GM23338 (cell line): ENCODE results near the gene ANXA3.

ENCODE experiments used
- EZH2 ChIP-seq: fragments of 200-600 bp; sonication (generic); IDR thresholded peaks from one replicate; pipeline ENCODE4 v1.8.0; 2017; ENCODE audit warnings: antibody characterized with exemption, mild to moderate bottlenecking, low read depth; ENCODE audit not compliant: unreplicated experiment
- EZH2phosphoT487 ChIP-seq: fragments of 200-600 bp; sonication (generic); IDR thresholded peaks from one replicate; pipeline ENCODE4 v1.8.1; 2018; ENCODE audit warnings: antibody characterized with exemption; ENCODE audit not compliant: unreplicated experiment
- JUNB ChIP-seq: IDR thresholded peaks from one replicate; pipeline ENCODE4 v1.6.1; 2016; ENCODE audit warnings: antibody characterized with exemption; ENCODE audit not compliant: unreplicated experiment
- POLR2AphosphoS5 ChIP-seq: IDR thresholded peaks from 2 replicates; pipeline ENCODE4 v1.6.1; 2016; ENCODE audit warnings: antibody characterized with exemption, low read depth
- TF ChIP-seq, protein P1 (sequence below), 2 experiments: fragments of 200-600 bp in 1 of 2; sonication (generic) in 1 of 2; conservative IDR thresholded peaks; 2 replicates each; pipeline versions ENCODE4 v1.5.1 to v1.6.1; 2016 to 2017; ENCODE audit warnings: antibody characterized with exemption in 2 of 2, low read depth in 2 of 2, mild to moderate bottlenecking in 2 of 2, moderate library complexity in 1 of 2
- TF ChIP-seq, protein P2 (sequence below): IDR thresholded peaks from one replicate; pipeline ENCODE4 v1.6.1; 2018; ENCODE audit warnings: antibody characterized with exemption; ENCODE audit not compliant: unreplicated experiment
- TF ChIP-seq, protein P3 (sequence below): IDR thresholded peaks from 2 replicates; pipeline ENCODE4 v1.6.1; 2016; ENCODE audit warnings: antibody characterized with exemption

DNA sequence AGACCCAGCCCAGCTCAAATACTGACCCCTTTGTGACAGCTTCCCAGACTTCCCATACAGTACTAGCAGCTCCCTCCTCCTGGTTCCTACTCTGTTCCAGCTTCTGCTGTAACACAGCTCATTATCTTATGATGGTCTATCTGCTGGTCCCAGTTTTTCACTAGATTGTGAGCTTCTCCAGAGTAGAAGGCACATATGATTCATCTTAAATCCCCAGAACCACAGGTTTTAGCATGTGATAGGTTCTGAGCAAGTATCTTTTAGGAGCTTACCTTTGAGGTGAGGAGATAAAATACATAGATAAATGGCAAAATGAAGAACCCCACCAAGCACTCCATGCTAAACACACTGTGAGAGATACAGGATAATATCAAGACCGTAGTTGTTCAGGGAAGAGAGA, 27.6 kb upstream of the ANXA3 start:
- TF ChIP-seq, protein P1, sequence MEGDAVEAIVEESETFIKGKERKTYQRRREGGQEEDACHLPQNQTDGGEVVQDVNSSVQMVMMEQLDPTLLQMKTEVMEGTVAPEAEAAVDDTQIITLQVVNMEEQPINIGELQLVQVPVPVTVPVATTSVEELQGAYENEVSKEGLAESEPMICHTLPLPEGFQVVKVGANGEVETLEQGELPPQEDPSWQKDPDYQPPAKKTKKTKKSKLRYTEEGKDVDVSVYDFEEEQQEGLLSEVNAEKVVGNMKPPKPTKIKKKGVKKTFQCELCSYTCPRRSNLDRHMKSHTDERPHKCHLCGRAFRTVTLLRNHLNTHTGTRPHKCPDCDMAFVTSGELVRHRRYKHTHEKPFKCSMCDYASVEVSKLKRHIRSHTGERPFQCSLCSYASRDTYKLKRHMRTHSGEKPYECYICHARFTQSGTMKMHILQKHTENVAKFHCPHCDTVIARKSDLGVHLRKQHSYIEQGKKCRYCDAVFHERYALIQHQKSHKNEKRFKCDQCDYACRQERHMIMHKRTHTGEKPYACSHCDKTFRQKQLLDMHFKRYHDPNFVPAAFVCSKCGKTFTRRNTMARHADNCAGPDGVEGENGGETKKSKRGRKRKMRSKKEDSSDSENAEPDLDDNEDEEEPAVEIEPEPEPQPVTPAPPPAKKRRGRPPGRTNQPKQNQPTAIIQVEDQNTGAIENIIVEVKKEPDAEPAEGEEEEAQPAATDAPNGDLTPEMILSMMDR (conservative IDR thresholded peaks at IDR 0.05; ENCODE audit: low read depth in 2 of 2), result no peak
- TF ChIP-seq, protein P2, sequence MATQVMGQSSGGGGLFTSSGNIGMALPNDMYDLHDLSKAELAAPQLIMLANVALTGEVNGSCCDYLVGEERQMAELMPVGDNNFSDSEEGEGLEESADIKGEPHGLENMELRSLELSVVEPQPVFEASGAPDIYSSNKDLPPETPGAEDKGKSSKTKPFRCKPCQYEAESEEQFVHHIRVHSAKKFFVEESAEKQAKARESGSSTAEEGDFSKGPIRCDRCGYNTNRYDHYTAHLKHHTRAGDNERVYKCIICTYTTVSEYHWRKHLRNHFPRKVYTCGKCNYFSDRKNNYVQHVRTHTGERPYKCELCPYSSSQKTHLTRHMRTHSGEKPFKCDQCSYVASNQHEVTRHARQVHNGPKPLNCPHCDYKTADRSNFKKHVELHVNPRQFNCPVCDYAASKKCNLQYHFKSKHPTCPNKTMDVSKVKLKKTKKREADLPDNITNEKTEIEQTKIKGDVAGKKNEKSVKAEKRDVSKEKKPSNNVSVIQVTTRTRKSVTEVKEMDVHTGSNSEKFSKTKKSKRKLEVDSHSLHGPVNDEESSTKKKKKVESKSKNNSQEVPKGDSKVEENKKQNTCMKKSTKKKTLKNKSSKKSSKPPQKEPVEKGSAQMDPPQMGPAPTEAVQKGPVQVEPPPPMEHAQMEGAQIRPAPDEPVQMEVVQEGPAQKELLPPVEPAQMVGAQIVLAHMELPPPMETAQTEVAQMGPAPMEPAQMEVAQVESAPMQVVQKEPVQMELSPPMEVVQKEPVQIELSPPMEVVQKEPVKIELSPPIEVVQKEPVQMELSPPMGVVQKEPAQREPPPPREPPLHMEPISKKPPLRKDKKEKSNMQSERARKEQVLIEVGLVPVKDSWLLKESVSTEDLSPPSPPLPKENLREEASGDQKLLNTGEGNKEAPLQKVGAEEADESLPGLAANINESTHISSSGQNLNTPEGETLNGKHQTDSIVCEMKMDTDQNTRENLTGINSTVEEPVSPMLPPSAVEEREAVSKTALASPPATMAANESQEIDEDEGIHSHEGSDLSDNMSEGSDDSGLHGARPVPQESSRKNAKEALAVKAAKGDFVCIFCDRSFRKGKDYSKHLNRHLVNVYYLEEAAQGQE, result no peak
- TF ChIP-seq JUNB (no peak), EZH2 (no peak), EZH2phosphoT487 (no peak), POLR2AphosphoS5 (no peak)
- TF ChIP-seq, protein P3, sequence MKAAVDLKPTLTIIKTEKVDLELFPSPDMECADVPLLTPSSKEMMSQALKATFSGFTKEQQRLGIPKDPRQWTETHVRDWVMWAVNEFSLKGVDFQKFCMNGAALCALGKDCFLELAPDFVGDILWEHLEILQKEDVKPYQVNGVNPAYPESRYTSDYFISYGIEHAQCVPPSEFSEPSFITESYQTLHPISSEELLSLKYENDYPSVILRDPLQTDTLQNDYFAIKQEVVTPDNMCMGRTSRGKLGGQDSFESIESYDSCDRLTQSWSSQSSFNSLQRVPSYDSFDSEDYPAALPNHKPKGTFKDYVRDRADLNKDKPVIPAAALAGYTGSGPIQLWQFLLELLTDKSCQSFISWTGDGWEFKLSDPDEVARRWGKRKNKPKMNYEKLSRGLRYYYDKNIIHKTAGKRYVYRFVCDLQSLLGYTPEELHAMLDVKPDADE, result no peak
